K562 (cell line): ENCODE measurements around the gene BPNT1. TPM values are rescaled to one million over a fixed set of nuclear protein-coding genes. Genes with fewer than 3 reads are reported as not detected.

Experiments used
- CBX3 ChIP-seq, 2 experiments: IDR thresholded peaks; 1 replicate in 1 of 2; 2 replicates in 1 of 2; pipeline ENCODE4 v1.6.1; 2012; ENCODE audit warnings: inconsistent platforms in 2 of 2, low read length in 2 of 2, borderline replicate concordance in 1 of 2, control low read depth in 1 of 2
- CREB1 ChIP-seq, 2 experiments: sonication (generic) in 1 of 2; formaldehyde crosslinking in 1 of 2; IDR thresholded peaks; 2 replicates each; pipeline versions ENCODE4 v1.6.1 to v1.8.0; 2012 to 2022; ENCODE audit warnings: inconsistent platforms in 1 of 2, mild to moderate bottlenecking in 1 of 2, missing genetic modification reagents in 1 of 2, moderate library complexity in 1 of 2
- CREB3 ChIP-seq: fragments of 450-650 bp; conservative IDR thresholded peaks from 2 replicates; pipeline ENCODE4 v1.6.1; 2016; ENCODE audit warnings: missing genetic modification characterization, low read depth, mild to moderate bottlenecking, missing compliant biosample characterization, moderate library complexity
- FOXP4 ChIP-seq: sonication (generic); formaldehyde crosslinking; IDR thresholded peaks from 2 replicates; pipeline ENCODE4 v1.8.0; 2022; ENCODE audit warnings: mild to moderate bottlenecking, missing genetic modification reagents, borderline replicate concordance
- MECOM ChIP-seq: fragments of 250-450 bp; sonication (Bioruptor Pico); IDR thresholded peaks from 2 replicates; pipeline ENCODE4 v1.8.0; 2022; ENCODE audit warnings: inconsistent platforms
- PCBP2 ChIP-seq: fragments of 200-400 bp; formaldehyde crosslinking; IDR thresholded peaks from 2 replicates; pipeline ENCODE4 v1.6.1; 2018; ENCODE audit warnings: low read length, low read depth, mild to moderate bottlenecking, moderate library complexity; ENCODE audit not compliant: poor library complexity, severe bottlenecking
- PRMT5 ChIP-seq: sonication (generic); formaldehyde crosslinking; IDR thresholded peaks from 2 replicates; pipeline ENCODE4 v1.5.0; 2020; ENCODE audit warnings: missing genetic modification reagents
- RBBP5 ChIP-seq: fragments of 200-600 bp; sonication (generic); IDR thresholded peaks from 2 replicates; pipeline ENCODE4 v1.6.1; 2012; ENCODE audit warnings: borderline replicate concordance, mild to moderate bottlenecking, low read length, control low read depth, inconsistent platforms; ENCODE audit not compliant: insufficient read depth, poor library complexity, severe bottlenecking
- ZC3H4 ChIP-seq: sonication (generic); formaldehyde crosslinking; IDR thresholded peaks from 2 replicates; pipeline ENCODE4 v1.9.0; 2021; ENCODE audit warnings: missing genetic modification reagents, borderline replicate concordance
- ZFP91 ChIP-seq: sonication (generic); formaldehyde crosslinking; IDR thresholded peaks from 2 replicates; pipeline ENCODE4 v1.8.0; 2022; ENCODE audit warnings: mild to moderate bottlenecking, missing genetic modification reagents
- ZNF778 ChIP-seq: fragments of 450-650 bp; formaldehyde crosslinking; IDR thresholded peaks from 2 replicates; pipeline ENCODE4 v1.4.0; 2020; ENCODE audit warnings: mild to moderate bottlenecking, moderate library complexity
- polyA plus RNA-seq, 8 experiments: library from polyadenylated mRNA; depleted of rRNA in 4 of 8; stranded (reverse) in 5 of 8; unstranded in 3 of 8; fragments of >200 nt; fragmentation: Nextera tagmentation in 2 of 8; fragmentation: Illumina TruSeq in 1 of 8; extraction: Ambion mirVana in 2 of 8; extraction: Trizol in 1 of 8; gene quantifications; 2 replicates each; pipeline versions ENCODE4 v1.2.1 to v1.2.3, GENCODE V29; 2011 to 2014; ENCODE audit warnings: inconsistent platforms in 1 of 8, missing spikeins in 1 of 8
- total RNA-seq, 7 experiments: library from RNA; depleted of rRNA in 6 of 7; stranded (reverse); fragments of >200 nt in 6 of 7; fragmentation: Illumina TruSeq in 2 of 7; extraction: Trizol in 2 of 7; gene quantifications; 2 replicates each; pipeline versions ENCODE4 v1.2.1 to v1.2.3, GENCODE V29; 2011 to 2021; ENCODE audit warnings: low replicate concordance in 1 of 7
- TF ChIP-seq, protein P1 (sequence below): fragments of 250-450 bp; sonication (Bioruptor Pico); IDR thresholded peaks from 2 replicates; pipeline ENCODE4 v1.4.0; 2020
- TF ChIP-seq, protein P2 (sequence below): fragments of 450-650 bp; IDR thresholded peaks from 2 replicates; pipeline ENCODE4 v1.6.1; 2016; ENCODE audit warnings: missing biosample characterization, missing genetic modification characterization
- TF ChIP-seq, protein P3 (sequence below): sonication (generic); formaldehyde crosslinking; IDR thresholded peaks from 2 replicates; pipeline ENCODE4 v1.5.0; 2020; ENCODE audit warnings: missing genetic modification reagents
- TF ChIP-seq, protein P4 (sequence below), 2 experiments: IDR thresholded peaks; 2 replicates each; pipeline ENCODE4 v1.6.1; 2011; ENCODE audit warnings: borderline replicate concordance in 1 of 2, control low read depth in 1 of 2, low read depth in 1 of 2, low read length in 1 of 2, mild to moderate bottlenecking in 1 of 2, mixed read lengths in 1 of 2, moderate library complexity in 1 of 2; ENCODE audit not compliant: insufficient read depth in 1 of 2, insufficient read length in 1 of 2, poor library complexity in 1 of 2, severe bottlenecking in 1 of 2; ENCODE audit errors: extremely low read depth in 1 of 2

The BPNT1 gene
- total and polyA plus RNA-seq, 9 of the 15 experiments (the other 6 are each of a cell fraction or from before 2014, with no cell fraction given) = 30.2 to 73.8 (median 40.5) TPM

DNA sequence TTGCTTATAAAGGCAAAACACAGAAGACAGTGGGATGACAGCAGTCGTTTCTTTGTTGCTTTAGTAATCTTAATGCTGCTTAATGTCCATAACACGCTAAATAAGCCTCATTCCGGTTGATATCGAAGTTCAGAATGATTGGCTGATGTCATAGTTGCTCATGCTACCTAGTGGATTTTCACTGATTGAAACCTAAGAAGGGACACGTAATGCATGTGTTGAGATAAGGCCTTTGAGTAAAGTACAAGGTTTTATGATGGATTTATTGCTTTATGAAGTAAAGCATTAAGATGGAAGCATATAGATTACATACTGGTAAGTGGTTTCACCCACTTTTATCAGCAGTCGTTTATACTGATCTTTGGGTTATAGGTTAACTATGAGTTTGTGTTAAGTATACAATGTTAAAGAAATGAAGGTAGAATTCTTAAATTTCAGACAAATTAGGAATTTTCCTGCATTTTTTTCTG lies 29.5 kb upstream of the BPNT1 start (continued):
- TF ChIP-seq ZNF778 (CRISPR knock-in tag) (no peak), CREB3 (tag) (no peak), ZC3H4 (no peak), RBBP5 (no peak), CREB1 (IDR thresholded peaks at IDR 0.05) (peak; percentile 92), CREB1 (CRISPR knock-in tag; IDR thresholded peaks at IDR 0.05) (peak; percentile 84; the same call in 1 of the 2 replicates), PCBP2 (no peak), MECOM (no peak), PRMT5 (CRISPR knock-in tag) (no peak), FOXP4 (CRISPR knock-in tag) (no peak), ZFP91 (CRISPR knock-in tag) (no peak), CBX3 (IDR thresholded peaks at IDR 0.05; ENCODE audit: borderline replicate concordance in 1 of 2, low read length in 2 of 2) (peak in 1 of 2 experiments; percentile 82; a peak in 1 of 3 replicates)
- TF ChIP-seq, protein P1, sequence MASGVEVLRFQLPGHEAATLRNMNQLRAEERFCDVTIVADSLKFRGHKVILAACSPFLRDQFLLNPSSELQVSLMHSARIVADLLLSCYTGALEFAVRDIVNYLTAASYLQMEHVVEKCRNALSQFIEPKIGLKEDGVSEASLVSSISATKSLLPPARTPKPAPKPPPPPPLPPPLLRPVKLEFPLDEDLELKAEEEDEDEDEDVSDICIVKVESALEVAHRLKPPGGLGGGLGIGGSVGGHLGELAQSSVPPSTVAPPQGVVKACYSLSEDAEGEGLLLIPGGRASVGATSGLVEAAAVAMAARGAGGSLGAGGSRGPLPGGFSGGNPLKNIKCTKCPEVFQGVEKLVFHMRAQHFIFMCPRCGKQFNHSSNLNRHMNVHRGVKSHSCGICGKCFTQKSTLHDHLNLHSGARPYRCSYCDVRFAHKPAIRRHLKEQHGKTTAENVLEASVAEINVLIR (CRISPR knock-in tag) = no peak
- TF ChIP-seq, protein P2, sequence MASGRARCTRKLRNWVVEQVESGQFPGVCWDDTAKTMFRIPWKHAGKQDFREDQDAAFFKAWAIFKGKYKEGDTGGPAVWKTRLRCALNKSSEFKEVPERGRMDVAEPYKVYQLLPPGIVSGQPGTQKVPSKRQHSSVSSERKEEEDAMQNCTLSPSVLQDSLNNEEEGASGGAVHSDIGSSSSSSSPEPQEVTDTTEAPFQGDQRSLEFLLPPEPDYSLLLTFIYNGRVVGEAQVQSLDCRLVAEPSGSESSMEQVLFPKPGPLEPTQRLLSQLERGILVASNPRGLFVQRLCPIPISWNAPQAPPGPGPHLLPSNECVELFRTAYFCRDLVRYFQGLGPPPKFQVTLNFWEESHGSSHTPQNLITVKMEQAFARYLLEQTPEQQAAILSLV = no peak; the same call in 1 of the 2 replicates
- TF ChIP-seq, protein P3, sequence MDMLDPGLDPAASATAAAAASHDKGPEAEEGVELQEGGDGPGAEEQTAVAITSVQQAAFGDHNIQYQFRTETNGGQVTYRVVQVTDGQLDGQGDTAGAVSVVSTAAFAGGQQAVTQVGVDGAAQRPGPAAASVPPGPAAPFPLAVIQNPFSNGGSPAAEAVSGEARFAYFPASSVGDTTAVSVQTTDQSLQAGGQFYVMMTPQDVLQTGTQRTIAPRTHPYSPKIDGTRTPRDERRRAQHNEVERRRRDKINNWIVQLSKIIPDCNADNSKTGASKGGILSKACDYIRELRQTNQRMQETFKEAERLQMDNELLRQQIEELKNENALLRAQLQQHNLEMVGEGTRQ (CRISPR knock-in tag) = no peak
- TF ChIP-seq, protein P4, sequence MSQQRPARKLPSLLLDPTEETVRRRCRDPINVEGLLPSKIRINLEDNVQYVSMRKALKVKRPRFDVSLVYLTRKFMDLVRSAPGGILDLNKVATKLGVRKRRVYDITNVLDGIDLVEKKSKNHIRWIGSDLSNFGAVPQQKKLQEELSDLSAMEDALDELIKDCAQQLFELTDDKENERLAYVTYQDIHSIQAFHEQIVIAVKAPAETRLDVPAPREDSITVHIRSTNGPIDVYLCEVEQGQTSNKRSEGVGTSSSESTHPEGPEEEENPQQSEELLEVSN (IDR thresholded peaks at IDR 0.05; ENCODE audit: borderline replicate concordance in 1 of 2, extremely low read depth in 1 of 2, insufficient read depth in 1 of 2, insufficient read length in 1 of 2, low read depth in 1 of 2, low read length in 1 of 2, poor library complexity in 1 of 2, severe bottlenecking in 1 of 2) = no peak
